GM06990 (cell line): Measurements from ENCODE around the gene ACVR1.

ENCODE experiments used
- DNase-seq: peaks from one replicate; pipeline ENCODE4 v3.0.0-alpha.2; 2011; ENCODE audit not compliant: insufficient read length; ENCODE audit errors: extremely low read depth
- H3K27me3 ChIP-seq: replicated peaks from 2 replicates; pipeline ENCODE4 v1.6.0; 2011; ENCODE audit warnings: low read length; ENCODE audit not compliant: control insufficient read depth, insufficient read depth
- H3K36me3 ChIP-seq: 2 replicates; pipeline ENCODE4 v1.5.1; 2011; ENCODE audit warnings: low read length; ENCODE audit not compliant: control insufficient read depth, insufficient read depth
- H3K4me3 ChIP-seq: replicated peaks from 2 replicates; pipeline ENCODE4 v1.5.1; 2011; ENCODE audit warnings: low read depth, mild to moderate bottlenecking, control low read depth, low read length
- TF ChIP-seq, protein P1 (sequence below): IDR thresholded peaks from 2 replicates; pipeline ENCODE4 v1.5.1; 2011; ENCODE audit warnings: low read length, control low read depth, mild to moderate bottlenecking, inconsistent platforms; ENCODE audit not compliant: insufficient read depth, poor library complexity, severe bottlenecking

ACVR1 gene

GRCh38 chr2:157876066-157876785 is at the start of gene ACVR1:
TSS of gene ACVR1 (minus strand) at chr2:157876330. CDS start at chr2:157799493, 76,837 bp downstream.
- H3K36me3 ChIP-seq: no peaks in the 10 kb centered on the region
- peak; percentile 72 for DNase-seq
- H3K4me3 ChIP-seq: peak within 1 kb of the TSS; percentile 69
- no peaks in the 10 kb centered on the region for H3K27me3 ChIP-seq
- TF ChIP-seq, protein P1, sequence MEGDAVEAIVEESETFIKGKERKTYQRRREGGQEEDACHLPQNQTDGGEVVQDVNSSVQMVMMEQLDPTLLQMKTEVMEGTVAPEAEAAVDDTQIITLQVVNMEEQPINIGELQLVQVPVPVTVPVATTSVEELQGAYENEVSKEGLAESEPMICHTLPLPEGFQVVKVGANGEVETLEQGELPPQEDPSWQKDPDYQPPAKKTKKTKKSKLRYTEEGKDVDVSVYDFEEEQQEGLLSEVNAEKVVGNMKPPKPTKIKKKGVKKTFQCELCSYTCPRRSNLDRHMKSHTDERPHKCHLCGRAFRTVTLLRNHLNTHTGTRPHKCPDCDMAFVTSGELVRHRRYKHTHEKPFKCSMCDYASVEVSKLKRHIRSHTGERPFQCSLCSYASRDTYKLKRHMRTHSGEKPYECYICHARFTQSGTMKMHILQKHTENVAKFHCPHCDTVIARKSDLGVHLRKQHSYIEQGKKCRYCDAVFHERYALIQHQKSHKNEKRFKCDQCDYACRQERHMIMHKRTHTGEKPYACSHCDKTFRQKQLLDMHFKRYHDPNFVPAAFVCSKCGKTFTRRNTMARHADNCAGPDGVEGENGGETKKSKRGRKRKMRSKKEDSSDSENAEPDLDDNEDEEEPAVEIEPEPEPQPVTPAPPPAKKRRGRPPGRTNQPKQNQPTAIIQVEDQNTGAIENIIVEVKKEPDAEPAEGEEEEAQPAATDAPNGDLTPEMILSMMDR: peak; percentile 11

DNA sequence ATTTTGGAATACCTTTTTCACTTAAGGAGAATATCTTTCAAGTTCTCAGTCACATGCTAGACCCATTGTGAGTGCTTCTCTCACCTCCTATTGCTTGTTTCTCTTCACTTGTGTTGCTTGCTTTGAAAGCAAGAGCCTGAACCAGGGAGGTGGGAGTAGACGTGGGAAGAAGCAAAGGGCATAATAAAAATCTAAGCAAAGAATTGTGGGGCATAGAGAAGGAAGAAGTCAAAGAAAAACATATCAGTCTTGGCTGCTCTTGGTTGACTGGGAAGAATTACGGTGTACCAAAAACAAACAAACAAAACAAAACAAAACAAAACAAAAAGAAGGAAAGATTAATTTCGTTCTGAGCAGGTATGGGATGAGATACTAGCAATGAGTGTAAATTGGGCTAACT is 48.9 kb upstream of the ACVR1 start:
- DNase-seq: no peak
- TF ChIP-seq, protein P1: no peak
- Histone ChIP-seq H3K27me3 (no peaks in the 10 kb centered on the region), H3K4me3 (no peak overlapping the region), H3K36me3 (no peaks in the 10 kb centered on the region)

GRCh38 chr2:157923598-157924217 is 47.6 kb upstream of the ACVR1 start:
- TF ChIP-seq, protein P1: no peak
- DNase-seq: no peak
- Histone ChIP-seq H3K27me3 (no peaks in the 10 kb centered on the region; the same call in 1 of the 2 replicates), H3K4me3 (no peak overlapping the region), H3K36me3 (no peaks in the 10 kb centered on the region)

DNA sequence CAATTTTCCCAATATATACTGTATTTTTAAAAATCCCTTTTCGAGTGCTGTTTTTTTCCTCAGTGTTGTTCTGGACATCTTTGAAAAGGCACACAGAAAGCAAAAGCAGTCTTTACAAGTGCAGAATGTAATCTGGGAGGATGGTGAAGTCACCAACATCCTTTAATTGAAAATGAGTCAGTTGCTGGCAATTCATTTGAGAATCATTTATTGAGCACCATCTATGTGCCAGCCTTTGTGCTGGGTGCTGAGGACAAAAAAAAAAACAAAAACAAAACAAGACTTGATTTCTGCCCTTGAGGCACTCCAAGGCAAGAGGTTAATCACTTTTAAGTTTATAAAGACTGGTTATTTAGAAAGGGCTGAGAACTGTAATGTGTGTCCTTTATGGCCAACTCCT is 46.7 kb upstream of the ACVR1 start:
- no peaks in the 10 kb centered on the region for H3K36me3 ChIP-seq
- no peak for DNase-seq
- H3K27me3 ChIP-seq: no peaks in the 10 kb centered on the region; the same call in 1 of the 2 replicates
- TF ChIP-seq, protein P1: no peak
- H3K4me3 ChIP-seq: no peak overlapping the region

DNA sequence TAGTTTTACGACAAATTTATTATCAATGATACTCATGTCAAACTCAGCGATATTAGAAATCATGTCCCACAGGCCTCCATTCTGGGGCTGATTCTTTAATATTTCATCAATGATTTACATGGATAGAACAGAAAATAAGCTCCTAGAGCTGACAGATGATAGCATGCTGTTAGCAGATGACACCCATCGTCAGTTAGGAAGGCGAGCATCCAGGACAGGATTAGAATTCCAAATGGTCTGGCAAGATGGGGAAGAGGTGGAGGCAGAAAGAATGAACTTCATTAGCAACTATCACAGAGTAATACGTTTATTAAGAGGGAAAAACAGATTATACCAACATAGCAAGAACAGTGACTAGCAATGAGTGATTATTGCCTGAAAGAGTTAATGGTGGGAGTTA is 46.2 kb upstream of the ACVR1 start:
- no peak for DNase-seq
- TF ChIP-seq, protein P1: no peak
- Histone ChIP-seq H3K27me3 (no peaks in the 10 kb centered on the region; the same call in 1 of the 2 replicates), H3K4me3 (no peak overlapping the region), H3K36me3 (no peaks in the 10 kb centered on the region)
